ENCODE results near the gene DNAH14. TPM values are rescaled to one million over a fixed set of nuclear protein-coding genes. Genes with fewer than 3 reads are reported as not detected.

The DNAH14 gene
- total and polyA plus RNA-seq, 10 of the 15 experiments (the other 5 are each of a cell fraction or from before 2014, with no cell fraction given), result 2.0 to 7.9 (median 4.8) TPM

DNA sequence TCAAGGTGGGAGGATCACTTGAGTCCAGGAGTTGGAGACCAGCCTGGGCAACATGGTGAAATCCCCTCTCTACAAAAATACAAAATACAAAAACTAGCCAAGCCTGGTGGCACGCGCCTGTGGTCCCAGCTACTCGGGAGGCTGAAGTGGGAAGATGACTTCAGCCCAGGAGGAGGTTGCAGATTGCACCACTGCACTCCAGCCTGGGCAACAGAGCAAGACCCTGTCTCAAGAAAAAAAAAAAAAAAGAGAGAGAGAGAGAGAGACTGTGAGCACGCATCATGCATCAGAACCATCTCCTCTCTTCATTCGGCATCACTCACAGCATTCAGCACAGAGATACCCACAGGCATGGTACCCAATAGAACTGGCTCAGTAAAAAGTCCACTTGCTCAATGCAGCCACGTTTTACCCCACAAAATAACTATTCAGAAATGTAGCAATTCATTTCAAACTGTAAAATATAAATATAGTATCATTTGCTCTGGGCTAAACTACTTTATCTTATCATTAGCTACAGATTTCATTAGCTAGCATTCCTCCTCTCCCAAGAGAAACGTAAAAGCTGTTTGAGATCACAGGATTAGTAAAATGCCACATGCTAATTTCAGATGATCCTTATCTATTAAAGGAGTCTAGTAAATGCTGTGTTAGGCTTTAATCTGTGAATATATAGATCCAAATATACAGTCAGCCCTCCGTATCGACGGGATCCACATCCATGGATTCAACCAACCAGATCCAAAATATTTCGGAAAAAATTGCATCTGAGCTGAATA lies 486.7 kb downstream of the DNAH14 start:
- 98% methylated on average over 8 of the region's 11 CpGs for WGBS (ENCODE audit: insufficient coverage, insufficient replicate concordance, low lambda C conversion rate, missing lambda C conversion rate)
- ChIA-PET SMC1A (ENCODE audit: uncharacterized antibody, unreplicated experiment) (interaction anchor here (1.0 to 2.6 kb wide), 2 partner anchors 8 to 25 kb away, joined by 3 to 9 read pairs; no protein-coding TSS in a partner anchor), POLR2A (interaction anchor here (0.6 kb wide), 1 partner anchor 1050 kb away, joined by 3 read pairs; no protein-coding TSS in a partner anchor), CTCF (no interaction called here), RAD21 (ENCODE audit: unreplicated experiment) (no interaction called here)
- Histone ChIP-seq H3K79me2 (ENCODE audit: control insufficient read depth, insufficient read depth, low read length) (peaks cover 7% of the 10 kb centered on the region), H3K9ac (ENCODE audit: control insufficient read depth, insufficient read depth, low read length) (no peak overlapping the region), H3K27ac (ENCODE audit: control insufficient read depth, insufficient read depth) (no peak overlapping the region), H3K27me3 (replicated peaks in 1 of 2; ENCODE audit: control insufficient read depth in 2 of 2, insufficient read depth in 2 of 2, low read length in 1 of 2) (no peaks in the 10 kb centered on the region), H4K20me1 (ENCODE audit: control insufficient read depth, insufficient read depth) (no peaks in the 10 kb centered on the region), H3K36me3 (ENCODE audit: control insufficient read depth in 2 of 2, insufficient read depth in 2 of 2, low read length in 1 of 2) (peaks cover 12 to 47% of the 10 kb centered on the region in 2 experiments), H2AFZ (ENCODE audit: control insufficient read depth, low read depth, low read length) (no peak overlapping the region), H3K9me3 (replicated peaks; ENCODE audit: control insufficient read depth, insufficient read depth, low read length) (no peaks in the 10 kb centered on the region), H3K4me3 (no peak overlapping the region), H3K4me2 (ENCODE audit: control insufficient read depth, insufficient read depth) (no peak overlapping the region), H3K4me1 (ENCODE audit: control insufficient read depth, insufficient read depth, low read length) (no peaks in the 10 kb centered on the region)
- no TSS peak for BruUV-seq (replicated peaks)
- ATAC-seq (no peak), FAIRE-seq (no peak), DNase-seq (ENCODE audit: low read depth, low spot score) (no peak)
- in situ Hi-C loops (cut with MboI) (no loop called here), intact Hi-C loops (cut with micrococcal nuclease; ENCODE audit: unreplicated experiment) (no loop called here)
- TF ChIP-seq SREBF1 (IDR thresholded peaks at IDR 0.05; ENCODE audit: low read length) (no peak), SMC3 (IDR thresholded peaks at IDR 0.05; ENCODE audit: borderline replicate concordance, low read length) (no peak), JUNB (IDR thresholded peaks at IDR 0.05) (no peak), BCL11A (IDR thresholded peaks at IDR 0.05; ENCODE audit: low read depth, low read length) (no peak), NFIC (IDR thresholded peaks at IDR 0.05; ENCODE audit: low read depth, low read length) (no peak), NFYB (IDR thresholded peaks at IDR 0.05; ENCODE audit: insufficient read depth, low read depth, low read length) (no peak), ZBED1 (IDR thresholded peaks at IDR 0.05; ENCODE audit: borderline replicate concordance) (no peak), WRNIP1 (IDR thresholded peaks at IDR 0.05; ENCODE audit: borderline replicate concordance, low read depth, low read length) (no peak), ESRRA (IDR thresholded peaks at IDR 0.05; ENCODE audit: low read length) (no peak)
- TF ChIP-seq, protein P1, sequence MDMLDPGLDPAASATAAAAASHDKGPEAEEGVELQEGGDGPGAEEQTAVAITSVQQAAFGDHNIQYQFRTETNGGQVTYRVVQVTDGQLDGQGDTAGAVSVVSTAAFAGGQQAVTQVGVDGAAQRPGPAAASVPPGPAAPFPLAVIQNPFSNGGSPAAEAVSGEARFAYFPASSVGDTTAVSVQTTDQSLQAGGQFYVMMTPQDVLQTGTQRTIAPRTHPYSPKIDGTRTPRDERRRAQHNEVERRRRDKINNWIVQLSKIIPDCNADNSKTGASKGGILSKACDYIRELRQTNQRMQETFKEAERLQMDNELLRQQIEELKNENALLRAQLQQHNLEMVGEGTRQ (IDR thresholded peaks at IDR 0.05; ENCODE audit: borderline replicate concordance, low read depth, low read length), result no peak
- TF ChIP-seq, protein P2, sequence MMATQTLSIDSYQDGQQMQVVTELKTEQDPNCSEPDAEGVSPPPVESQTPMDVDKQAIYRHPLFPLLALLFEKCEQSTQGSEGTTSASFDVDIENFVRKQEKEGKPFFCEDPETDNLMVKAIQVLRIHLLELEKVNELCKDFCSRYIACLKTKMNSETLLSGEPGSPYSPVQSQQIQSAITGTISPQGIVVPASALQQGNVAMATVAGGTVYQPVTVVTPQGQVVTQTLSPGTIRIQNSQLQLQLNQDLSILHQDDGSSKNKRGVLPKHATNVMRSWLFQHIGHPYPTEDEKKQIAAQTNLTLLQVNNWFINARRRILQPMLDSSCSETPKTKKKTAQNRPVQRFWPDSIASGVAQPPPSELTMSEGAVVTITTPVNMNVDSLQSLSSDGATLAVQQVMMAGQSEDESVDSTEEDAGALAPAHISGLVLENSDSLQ (IDR thresholded peaks at IDR 0.05), result no peak

All from GM12878 (cell line).